Sigmoid colon (tissue), 3 donors: ENCODE measurements around the gene PIP5K1A.
"Not testable (repeated sequence)": the region's sequence is repeated elsewhere in the genome, so short reads cannot be mapped to it uniquely, and the experiment has no call there.

Experiments
- CTCF ChIP-seq, 4 experiments: fragments of 450-650 bp in 3 of 4; fragments of 200-600 bp in 1 of 4; IDR thresholded peaks; one replicate each; pipeline ENCODE4 v1.5.1; 2016 to 2019; ENCODE audit warnings: antibody characterized with exemption in 4 of 4, mild to moderate bottlenecking in 3 of 4, moderate library complexity in 2 of 4
- POLR2A ChIP-seq, 2 donors: fragments of 450-650 bp; IDR thresholded peaks; one replicate each; pipeline ENCODE4 v1.6.1; 2016; ENCODE audit warnings: antibody characterized with exemption in 2 of 2, mild to moderate bottlenecking in 2 of 2, moderate library complexity in 2 of 2

- TF ChIP-seq CTCF, POLR2A (IDR thresholded peaks at IDR 0.05): not testable (repeated sequence)
These were observed 77.0 kb downstream of the PIP5K1A start for GRCh38 chr1:151275341-151275740.
